SK-N-SH (cell line): ENCODE data around the gene POU4F3. TPM values are rescaled to one million over a fixed set of nuclear protein-coding genes. Genes with fewer than 3 reads are reported as not detected.

Experiments used
- CTCF ChIA-PET: fragments of 300-600, 350-600 bp; formaldehyde crosslinking; extraction: SDS; loops from one replicate; lab custom pipeline; 2021; lab: Yijun Ruan, JAX
- POLR2A ChIA-PET: fragments of 350-600 bp; sonication (Branson Sonifier 250); formaldehyde crosslinking; extraction: SDS; loops from one replicate; lab custom pipeline; 2020; ENCODE audit warnings: antibody characterized with exemption, inconsistent platforms; lab: Yijun Ruan, JAX
- DNase-seq: peaks from one replicate; pipeline ENCODE4 v3.0.0; 2012
- H2AFZ ChIP-seq: fragments of 200-600 bp; sonication (generic); 2 replicates; pipeline ENCODE4 v1.8.1; 2016; ENCODE audit warnings: antibody characterized with exemption, mild to moderate bottlenecking, low read depth
- H3F3A ChIP-seq: fragments of 200-600 bp; sonication (generic); replicated peaks from 2 replicates; pipeline ENCODE3; 2016; ENCODE audit warnings: antibody characterized with exemption, mild to moderate bottlenecking; ENCODE audit not compliant: insufficient read depth
- H3K27ac ChIP-seq, 2 experiments: fragments of 200-500 bp in 1 of 2; fragments of 200-600 bp in 1 of 2; sonication (Bioruptor generic) in 1 of 2; sonication (generic), shearing (Covaris generic) in 1 of 2; 2 replicates each; pipeline versions ENCODE4 v1.5.1 to v1.6.1; 2014 to 2016; ENCODE audit warnings: low read depth in 2 of 2, inconsistent platforms in 1 of 2, low read length in 1 of 2, mild to moderate bottlenecking in 1 of 2, mixed read lengths in 1 of 2
- H3K27me3 ChIP-seq: fragments of 200-600 bp; sonication (generic), shearing (Covaris generic); 2 replicates; pipeline ENCODE4 v1.6.1; 2016; ENCODE audit warnings: mixed run types; ENCODE audit not compliant: insufficient read depth
- H3K36me3 ChIP-seq, 2 experiments: fragments of 200-500 bp in 1 of 2; fragments of 200-600 bp in 1 of 2; sonication (Bioruptor generic) in 1 of 2; sonication (generic) in 1 of 2; replicated peaks in 1 of 2; 2 replicates each; pipeline versions ENCODE3 to v1.5.1; 2014 to 2016; ENCODE audit warnings: low read length in 1 of 2, mild to moderate bottlenecking in 1 of 2; ENCODE audit not compliant: insufficient read depth in 2 of 2, control insufficient read depth in 1 of 2
- H3K4me1 ChIP-seq, 2 experiments: fragments of 200-500 bp in 1 of 2; fragments of 200-600 bp in 1 of 2; sonication (Bioruptor generic) in 1 of 2; sonication (generic), shearing (Covaris generic) in 1 of 2; 2 replicates each; pipeline versions ENCODE4 v1.5.1 to v1.6.1; 2014 to 2016; ENCODE audit warnings: low read depth in 1 of 2, low read length in 1 of 2, mixed run types in 1 of 2; ENCODE audit not compliant: insufficient read depth in 2 of 2, control insufficient read depth in 1 of 2
- H3K4me2 ChIP-seq: fragments of 200-600 bp; sonication (generic), shearing (Covaris generic); 2 replicates; pipeline ENCODE4 v1.6.1; 2017; ENCODE audit warnings: mixed run types
- H3K4me3 ChIP-seq, 2 experiments: fragments of 200-500 bp in 1 of 2; fragments of 200-600 bp in 1 of 2; sonication (Bioruptor generic) in 1 of 2; sonication (generic), shearing (Covaris generic) in 1 of 2; 2 replicates each; pipeline versions ENCODE4 v1.5.1 to v1.8.1; 2014 to 2016; ENCODE audit warnings: low read depth in 2 of 2, inconsistent platforms in 1 of 2, low read length in 1 of 2, mild to moderate bottlenecking in 1 of 2, mixed read lengths in 1 of 2, moderate library complexity in 1 of 2
- H3K79me2 ChIP-seq: fragments of 200-600 bp; sonication (generic); 2 replicates; pipeline ENCODE4 v1.8.1; 2017; ENCODE audit warnings: mild to moderate bottlenecking; ENCODE audit not compliant: insufficient read depth
- H3K9ac ChIP-seq: fragments of 200-600 bp; sonication (generic); 2 replicates; pipeline ENCODE4 v1.6.1; 2017; ENCODE audit warnings: mixed run types
- H3K9me2 ChIP-seq: fragments of 200-600 bp; sonication (generic); 2 replicates; pipeline ENCODE4 v1.6.1; 2017; ENCODE audit warnings: mixed run types
- H3K9me3 ChIP-seq: fragments of 200-600 bp; sonication (generic); 2 replicates; pipeline ENCODE4 v1.6.1; 2017; ENCODE audit warnings: mixed run types, mild to moderate bottlenecking, moderate library complexity
- H4K20me1 ChIP-seq: fragments of 200-600 bp; sonication (generic); 2 replicates; pipeline ENCODE4 v1.6.1; 2017; ENCODE audit warnings: mild to moderate bottlenecking, mixed run types; ENCODE audit not compliant: insufficient read depth
- ELF1 ChIP-seq: IDR thresholded peaks from 2 replicates; pipeline ENCODE4 v1.4.0; 2012
- EP300 ChIP-seq, 2 experiments: IDR thresholded peaks; 2 replicates each; pipeline versions ENCODE4 v1.4.0 to v1.6.1; 2012; ENCODE audit warnings: borderline replicate concordance in 1 of 2, low read depth in 1 of 2, low read length in 1 of 2
- EZH2phosphoT487 ChIP-seq: fragments of 200-600 bp; sonication (generic); IDR thresholded peaks from 2 replicates; pipeline ENCODE4 v1.6.1; 2017; ENCODE audit warnings: low read depth, mixed run types, mild to moderate bottlenecking, antibody characterized with exemption, moderate library complexity, borderline replicate concordance
- JUND ChIP-seq: IDR thresholded peaks from 2 replicates; pipeline ENCODE4 v1.4.0; 2012
- MAX ChIP-seq: IDR thresholded peaks from 2 replicates; pipeline ENCODE4 v1.4.0; 2012; ENCODE audit warnings: low read depth
- MXI1 ChIP-seq: IDR thresholded peaks from 2 replicates; pipeline ENCODE4 v1.6.1; 2012; ENCODE audit warnings: mild to moderate bottlenecking, low read depth, low read length, improper control_type of control experiment
- NFIC ChIP-seq: IDR thresholded peaks from 2 replicates; pipeline ENCODE4 v1.4.0; 2012; ENCODE audit warnings: borderline replicate concordance
- NRF1 ChIP-seq: IDR thresholded peaks from 2 replicates; pipeline ENCODE4 v1.6.1; 2012; ENCODE audit warnings: low read depth, mild to moderate bottlenecking, low read length
- POLR2AphosphoS5 ChIP-seq: IDR thresholded peaks from 2 replicates; pipeline ENCODE4 v1.6.1; 2012; ENCODE audit warnings: low read depth, low read length
- RCOR1 ChIP-seq: fragments of 150-350 bp; IDR thresholded peaks from 2 replicates; pipeline ENCODE4 v1.6.1; 2017; ENCODE audit warnings: antibody characterized with exemption, low read length
- RFX5 ChIP-seq: IDR thresholded peaks from 2 replicates; pipeline ENCODE4 v1.6.1; 2012; ENCODE audit warnings: mild to moderate bottlenecking, improper control_type of control experiment, low read length
- RXRA ChIP-seq: IDR thresholded peaks from 2 replicates; pipeline ENCODE4 v1.4.0; 2012; ENCODE audit warnings: low read depth, mild to moderate bottlenecking, borderline replicate concordance
- SIN3A ChIP-seq: IDR thresholded peaks from 2 replicates; pipeline ENCODE4 v1.6.1; 2012; ENCODE audit warnings: low read depth, mild to moderate bottlenecking, low read length, moderate library complexity, borderline replicate concordance
- TAF1 ChIP-seq: IDR thresholded peaks from 2 replicates; pipeline ENCODE4 v1.6.1; 2012; ENCODE audit warnings: low read depth, mild to moderate bottlenecking, low read length, moderate library complexity, borderline replicate concordance
- TCF12 ChIP-seq: IDR thresholded peaks from 2 replicates; pipeline ENCODE4 v1.4.0; 2012
- ZBTB33 ChIP-seq: IDR thresholded peaks from 2 replicates; pipeline ENCODE4 v1.4.0; 2012; ENCODE audit warnings: low read depth, borderline replicate concordance
- WGBS: methylation state at CpG from one replicate; pipeline ENCODE4 v1.1.6; 2017; ENCODE audit warnings: low lambda C conversion rate; 5-methylcytosine and 5-hydroxymethylcytosine counted together
- polyA plus RNA-seq, 3 experiments: library from polyadenylated mRNA; depleted of rRNA; stranded (reverse); fragments of >200 nt; gene quantifications; 2 replicates each; pipeline ENCODE4 v1.2.3, GENCODE V29; 2012
- TF ChIP-seq, protein P1 (sequence below): fragments of 150-350 bp; IDR thresholded peaks from 2 replicates; pipeline ENCODE4 v1.6.1; 2017; ENCODE audit warnings: antibody characterized with exemption, low read length, low read depth, borderline replicate concordance
- TF ChIP-seq, protein P2 (sequence below): IDR thresholded peaks from 2 replicates; pipeline ENCODE4; 2012

Gene POU4F3
- polyA plus RNA-seq, 1 of the 3 experiments (the other 2 are of a cell fraction), result 0.08 TPM

DNA sequence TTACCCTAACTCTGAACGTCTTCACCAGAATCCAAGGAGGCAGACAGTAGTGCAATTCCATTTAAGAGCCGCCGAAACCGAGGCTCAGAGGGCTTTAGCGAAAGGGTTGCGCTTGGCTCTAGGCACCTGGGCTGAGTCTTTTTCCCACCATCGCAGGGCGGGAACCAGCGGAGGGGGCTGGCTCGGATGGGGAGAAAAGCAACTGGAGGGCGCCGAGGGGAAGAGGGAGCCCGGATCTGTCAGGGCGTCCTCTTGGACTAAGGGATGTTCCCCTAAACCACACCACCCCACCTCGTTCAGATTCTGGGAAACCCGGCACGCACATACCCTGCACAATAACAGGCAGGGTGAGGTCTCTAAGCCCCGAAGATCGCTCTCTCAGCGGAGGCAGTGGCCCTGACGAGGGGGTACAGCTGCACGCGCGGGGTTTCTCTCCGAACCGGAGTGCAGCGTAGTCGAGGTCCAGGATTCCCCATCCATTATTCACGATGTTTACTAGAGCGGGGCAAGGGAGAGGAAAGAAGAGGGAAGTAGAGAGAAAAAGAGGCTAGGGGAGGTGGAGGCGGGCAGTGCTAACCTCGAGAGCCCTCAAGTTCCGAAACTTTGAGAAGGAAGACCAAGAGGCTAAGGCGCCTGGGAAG, 1.3 kb upstream of the POU4F3 start:
- Histone ChIP-seq H3K4me2 (no peak overlapping the region), H3K9me2 (no peaks in the 10 kb centered on the region), H4K20me1 (no peaks in the 10 kb centered on the region), H3K79me2 (no peaks in the 10 kb centered on the region), H3K27me3 (peaks cover 72% of the 10 kb centered on the region), H3K4me3 (no peak overlapping the region), H3K9me3 (no peaks in the 10 kb centered on the region), H3K9ac (no peak overlapping the region), H3F3A (no peaks in the 10 kb centered on the region), H3K36me3 (no peaks in the 10 kb centered on the region), H3K27ac (no peak overlapping the region), H2AFZ (no peak overlapping the region), H3K4me1 (no peaks in the 10 kb centered on the region; a peak in 1 of 4 replicates)
- DNase-seq, result no peak
- TF ChIP-seq, protein P1, sequence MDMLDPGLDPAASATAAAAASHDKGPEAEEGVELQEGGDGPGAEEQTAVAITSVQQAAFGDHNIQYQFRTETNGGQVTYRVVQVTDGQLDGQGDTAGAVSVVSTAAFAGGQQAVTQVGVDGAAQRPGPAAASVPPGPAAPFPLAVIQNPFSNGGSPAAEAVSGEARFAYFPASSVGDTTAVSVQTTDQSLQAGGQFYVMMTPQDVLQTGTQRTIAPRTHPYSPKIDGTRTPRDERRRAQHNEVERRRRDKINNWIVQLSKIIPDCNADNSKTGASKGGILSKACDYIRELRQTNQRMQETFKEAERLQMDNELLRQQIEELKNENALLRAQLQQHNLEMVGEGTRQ, result no peak
- TF ChIP-seq ELF1, result no peak
- 14% methylated on average over 19 of the region's 34 CpGs for WGBS
- POLR2A ChIA-PET, result no interaction called here
- CTCF ChIA-PET, result no interaction called here

DNA sequence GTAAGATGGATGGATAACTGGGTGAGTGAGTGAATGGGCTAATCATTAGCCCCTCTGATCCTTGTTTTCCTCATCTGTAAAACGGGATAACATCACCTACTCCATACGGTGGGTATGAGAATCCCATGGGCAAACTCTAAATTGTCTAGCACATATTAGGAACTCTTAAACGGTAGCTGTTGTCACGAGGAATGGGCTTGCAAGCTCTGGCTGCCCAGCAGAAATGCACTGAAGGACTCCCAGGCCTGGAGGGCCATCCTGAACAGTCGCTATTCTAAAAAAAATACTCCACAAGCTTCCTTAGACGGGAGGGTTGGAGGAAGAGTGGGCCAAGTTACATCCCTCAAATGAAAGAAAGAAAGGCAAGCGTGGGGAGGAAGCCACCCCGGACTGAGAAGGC, 711 bp upstream of the POU4F3 start:
- Histone ChIP-seq H3K4me1 (no peaks in the 10 kb centered on the region; a peak in 1 of 4 replicates), H3K4me3 (no peak overlapping the region), H3K9ac (no peak overlapping the region), H3K27me3 (peaks cover 73% of the 10 kb centered on the region), H4K20me1 (no peaks in the 10 kb centered on the region), H3K9me3 (no peaks in the 10 kb centered on the region), H3K9me2 (no peaks in the 10 kb centered on the region), H3K27ac (no peak overlapping the region), H3K4me2 (no peak overlapping the region), H2AFZ (no peak overlapping the region), H3K79me2 (no peaks in the 10 kb centered on the region), H3F3A (no peaks in the 10 kb centered on the region), H3K36me3 (no peaks in the 10 kb centered on the region)
- TF ChIP-seq TAF1 (no peak), RCOR1 (no peak), RFX5 (no peak)
- ChIA-PET POLR2A (no interaction called here), CTCF (no interaction called here)
- 12% methylated on average over 8 of the region's 8 CpGs for WGBS
- no peak for DNase-seq

- WGBS, result 27% methylated on average over 35 of the region's 44 CpGs
- Histone ChIP-seq H3K9me2 (no peaks in the 10 kb centered on the region), H2AFZ (no peak overlapping the region), H3K27ac (no peak overlapping the region)
- TF ChIP-seq POLR2AphosphoS5 (no peak), JUND (no peak), MXI1 (no peak), NFIC (no peak), SIN3A (no peak), EP300 (IDR thresholded peaks at IDR 0.05; ENCODE audit: borderline replicate concordance in 1 of 2, low read depth in 1 of 2, low read length in 1 of 2) (no peak), MAX (no peak), TCF12 (no peak), ZBTB33 (no peak), NRF1 (no peak), EZH2phosphoT487 (no peak), RXRA (no peak)
- TF ChIP-seq, protein P2, sequence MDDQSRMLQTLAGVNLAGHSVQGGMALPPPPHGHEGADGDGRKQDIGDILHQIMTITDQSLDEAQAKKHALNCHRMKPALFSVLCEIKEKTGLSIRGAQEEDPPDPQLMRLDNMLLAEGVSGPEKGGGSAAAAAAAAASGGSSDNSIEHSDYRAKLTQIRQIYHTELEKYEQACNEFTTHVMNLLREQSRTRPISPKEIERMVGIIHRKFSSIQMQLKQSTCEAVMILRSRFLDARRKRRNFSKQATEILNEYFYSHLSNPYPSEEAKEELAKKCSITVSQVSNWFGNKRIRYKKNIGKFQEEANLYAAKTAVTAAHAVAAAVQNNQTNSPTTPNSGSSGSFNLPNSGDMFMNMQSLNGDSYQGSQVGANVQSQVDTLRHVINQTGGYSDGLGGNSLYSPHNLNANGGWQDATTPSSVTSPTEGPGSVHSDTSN, result no peak
- TF ChIP-seq, all 33 proteins: peak for 0
- H3K9me3 ChIP-seq, result no peaks in the 10 kb centered on the region
- H4K20me1 ChIP-seq, result no peaks in the 10 kb centered on the region
- H3K79me2 ChIP-seq, result no peaks in the 10 kb centered on the region
- no peaks in the 10 kb centered on the region for H3K36me3 ChIP-seq
- peak overlapping the region; percentile 23; the same call in 1 of the 2 replicates for H3K4me2 ChIP-seq
- no peak for DNase-seq
- no peaks in the 10 kb centered on the region for H3F3A ChIP-seq
- CTCF ChIA-PET, result interaction anchor here (1.1 to 1.7 kb wide), 2 partner anchors 32 to 48 kb away, joined by 3 to 6 read pairs; no protein-coding TSS in a partner anchor
- H3K9ac ChIP-seq, result no peak overlapping the region
- H3K4me1 ChIP-seq, result peaks cover 0 to 3% of the 10 kb centered on the region in 2 experiments; a peak in 1 of 4 replicates
- POLR2A ChIA-PET, result no interaction called here
- H3K27me3 ChIP-seq, result peaks cover 84% of the 10 kb centered on the region
- no peak overlapping the region for H3K4me3 ChIP-seq
Observed at GRCh38 chr5:146339715-146340259, 1.1 kb downstream of the POU4F3 start.
